GM21528 (cell line): Measurements from ENCODE around the gene KCNJ15.

Experiments used
- ATAC-seq: cut with Tn5 transposase; IDR thresholded peaks from one replicate; pipeline ENCODE4 v1.9.1; 2021; ENCODE audit warnings: mild to moderate bottlenecking, moderate library complexity; ENCODE audit not compliant: unreplicated experiment, low FRiP score

Gene KCNJ15

DNA sequence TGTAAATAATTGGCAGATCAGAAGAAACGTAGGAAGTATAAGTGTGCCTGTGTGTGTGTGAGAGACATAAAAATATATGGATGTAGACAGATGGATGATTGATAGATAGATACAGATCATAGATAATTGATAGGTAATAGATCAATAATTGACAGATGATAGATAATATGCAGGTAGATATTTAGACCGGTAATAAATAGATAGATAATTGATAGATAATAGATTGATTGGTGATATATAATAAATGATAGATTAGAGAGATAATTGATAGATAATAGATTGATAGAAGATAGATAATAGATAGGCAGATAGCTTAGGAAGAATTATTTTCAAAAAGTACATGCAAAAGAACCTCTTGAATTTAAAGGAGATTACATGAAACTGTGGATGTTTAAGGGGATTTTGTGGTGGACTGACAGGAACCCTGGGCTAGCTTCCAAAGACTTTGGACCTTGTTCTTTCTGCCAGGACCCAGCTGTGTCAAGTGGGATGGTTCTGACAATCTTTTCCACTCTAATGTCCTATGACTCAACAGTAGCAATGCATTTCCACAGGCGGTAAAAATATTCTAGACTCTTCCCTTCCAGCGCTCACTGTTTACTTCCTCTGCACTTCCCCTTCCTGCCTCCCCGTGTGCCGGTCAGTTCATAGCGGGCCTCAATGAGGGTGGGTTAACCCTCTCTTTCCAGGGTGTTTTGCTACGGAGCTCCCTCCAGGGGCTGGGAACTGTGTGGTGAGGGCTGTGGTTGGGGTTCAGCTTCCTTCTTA lies 39.4 kb downstream of the KCNJ15 start:
- ATAC-seq = no peak

GRCh38 chr21:38297194-38297631 lies 40.4 kb downstream of the KCNJ15 start:
- ATAC-seq = no peak

- no peak for ATAC-seq
Observed at GRCh38 chr21:38297871-38298270, 41.1 kb downstream of the KCNJ15 start.

DNA sequence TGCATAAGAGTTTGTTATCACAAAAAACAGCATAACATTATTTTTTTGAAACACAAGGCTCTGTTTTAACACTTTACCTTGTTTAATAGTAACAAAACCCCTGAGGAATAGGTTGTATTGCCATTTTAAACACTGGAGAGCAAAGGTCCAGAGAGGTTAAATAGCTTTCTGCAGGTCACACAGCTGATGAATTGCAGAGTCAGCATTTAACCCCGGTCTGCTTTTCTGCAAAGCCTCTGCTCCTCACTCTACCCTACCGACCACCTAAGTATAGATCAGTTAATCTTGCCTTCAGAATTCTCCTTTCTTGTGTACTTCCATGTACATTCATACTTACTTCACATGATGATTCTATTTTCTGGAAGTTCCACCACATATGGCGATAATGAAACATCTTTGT lies 42.0 kb downstream of the KCNJ15 start:
- ATAC-seq = no peak

GRCh38 chr21:38299671-38300070 lies 42.9 kb downstream of the KCNJ15 start:
- no peak for ATAC-seq

GRCh38 chr21:38300141-38300578 lies 43.4 kb downstream of the KCNJ15 start:
- ATAC-seq = no peak

- ATAC-seq = no peak
Observed at GRCh38 chr21:38301321-38302214, 44.8 kb downstream of the KCNJ15 start.

DNA sequence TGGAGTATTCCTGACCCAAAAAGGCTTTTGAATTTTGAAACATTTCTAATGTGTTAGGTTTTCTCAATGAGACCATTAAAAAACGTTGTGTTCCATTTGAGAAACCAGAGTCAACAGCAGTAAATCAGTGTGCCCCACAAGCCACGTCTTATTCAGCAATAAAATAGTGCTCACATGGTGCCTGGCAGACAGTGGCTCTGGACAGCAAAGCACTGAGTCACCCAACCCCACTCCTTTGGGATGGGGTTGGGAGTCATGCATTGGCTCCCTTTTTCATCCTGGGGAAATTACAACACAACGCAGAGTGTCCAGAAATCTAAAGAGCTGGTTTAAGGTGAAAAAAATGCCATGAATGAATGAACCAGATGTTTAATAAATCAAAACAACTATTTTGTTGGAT lies 46.5 kb downstream of the KCNJ15 start:
- no peak for ATAC-seq

GRCh38 chr21:38306433-38307141 lies 49.8 kb downstream of the KCNJ15 start:
- ATAC-seq = no peak

GRCh38 chr21:38307771-38308531 lies 51.2 kb downstream of the KCNJ15 start:
- no peak for ATAC-seq

GRCh38 chr21:38308532-38309119 lies 51.8 kb downstream of the KCNJ15 start:
- ATAC-seq = no peak

DNA sequence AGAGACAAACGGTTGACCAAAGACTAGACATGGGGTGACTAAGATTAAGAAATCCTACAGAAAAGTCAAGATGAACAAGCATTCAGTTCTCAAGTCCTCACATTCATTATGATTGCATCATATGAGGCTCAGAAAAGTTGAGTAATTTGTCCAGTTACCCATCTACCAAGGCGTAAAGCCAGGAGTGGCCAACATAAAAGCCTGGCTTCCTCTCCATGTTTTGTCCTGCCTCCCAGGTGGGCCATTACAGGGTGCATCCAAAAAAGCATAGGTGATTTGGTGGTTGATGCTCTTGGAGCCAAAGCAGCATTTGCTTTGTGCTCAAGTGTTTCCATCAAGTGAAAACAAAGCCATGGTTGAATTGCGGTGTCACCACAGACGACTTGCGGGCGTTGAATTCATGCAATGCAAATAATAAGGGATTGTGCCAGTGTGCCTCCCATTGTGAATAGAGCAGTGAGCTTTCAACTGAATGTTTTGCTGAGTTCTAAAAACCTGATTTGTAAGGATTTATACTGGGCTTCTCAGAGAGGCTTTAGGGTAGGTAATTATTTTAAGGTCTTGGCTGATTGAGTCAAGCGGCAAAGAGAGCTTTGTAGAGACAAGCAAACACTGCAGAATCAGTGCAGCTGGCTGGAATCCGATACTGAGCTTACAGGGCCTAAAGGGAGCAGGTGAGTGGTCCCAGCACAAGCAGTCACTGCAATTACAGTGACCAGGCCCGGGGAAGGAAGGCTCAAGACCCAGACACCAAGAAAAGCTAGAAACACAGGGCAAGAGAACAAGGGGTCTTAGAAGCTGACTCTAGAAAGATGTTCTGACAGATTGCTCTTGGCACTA lies 54.1 kb downstream of the KCNJ15 start:
- ATAC-seq = no peak

DNA sequence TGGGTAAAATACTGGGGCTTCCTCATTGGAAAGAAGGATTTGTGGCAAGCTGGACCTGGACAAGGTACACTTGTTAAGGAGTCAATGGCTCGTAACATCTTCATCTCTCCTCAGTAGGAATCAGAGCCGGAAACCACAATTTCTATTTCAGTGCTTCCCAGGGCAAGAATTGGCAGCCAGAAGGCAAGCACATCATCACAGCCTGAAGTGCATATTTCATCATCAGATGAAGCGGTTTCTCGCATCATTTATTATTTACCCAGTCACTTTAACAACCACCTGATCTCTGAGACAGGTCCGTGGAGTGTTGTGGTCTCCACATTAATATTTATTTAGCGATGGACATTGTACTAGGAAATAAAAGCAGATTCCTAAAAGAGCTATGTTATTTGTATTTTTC lies 55.0 kb downstream of the KCNJ15 start:
- no peak for ATAC-seq

DNA sequence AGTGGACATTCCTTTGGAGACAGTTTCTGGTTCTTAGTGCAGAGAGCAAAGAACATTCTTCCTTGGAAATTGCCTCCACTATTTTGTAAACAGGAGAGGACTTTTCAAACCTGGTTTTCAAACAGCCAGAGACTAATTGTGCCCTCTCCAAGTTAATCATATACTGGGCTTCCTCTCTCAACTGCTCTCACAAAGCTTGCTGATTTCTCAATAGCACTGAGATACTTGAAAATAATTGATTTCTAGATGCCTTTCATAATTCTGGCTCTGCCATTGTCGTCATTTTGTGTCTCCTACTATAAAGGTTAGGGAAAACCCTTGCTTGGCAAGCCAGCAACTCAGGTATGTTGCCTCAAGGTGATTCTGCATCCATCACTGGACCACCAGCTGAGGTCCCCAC lies 56.0 kb downstream of the KCNJ15 start:
- ATAC-seq = no peak

DNA sequence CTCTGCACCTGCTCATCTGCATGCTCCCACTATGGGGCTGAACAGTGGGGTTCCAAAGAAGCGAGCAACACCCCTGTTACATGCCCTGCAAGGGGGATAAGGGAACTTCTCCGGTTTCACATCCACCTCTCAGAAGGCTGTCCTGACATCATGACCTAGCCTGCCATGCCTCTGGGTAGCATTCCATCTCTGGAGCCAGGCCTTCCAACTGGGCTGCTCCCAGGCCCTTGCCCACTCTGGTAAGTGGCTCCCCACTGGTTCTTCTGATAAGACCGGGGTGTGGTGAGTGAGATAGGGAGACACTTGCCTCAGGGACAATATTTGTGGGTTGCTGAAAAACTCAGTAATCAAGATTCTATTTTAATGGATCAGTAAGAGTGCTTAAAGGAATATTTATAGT lies 57.8 kb downstream of the KCNJ15 start:
- no peak for ATAC-seq

DNA sequence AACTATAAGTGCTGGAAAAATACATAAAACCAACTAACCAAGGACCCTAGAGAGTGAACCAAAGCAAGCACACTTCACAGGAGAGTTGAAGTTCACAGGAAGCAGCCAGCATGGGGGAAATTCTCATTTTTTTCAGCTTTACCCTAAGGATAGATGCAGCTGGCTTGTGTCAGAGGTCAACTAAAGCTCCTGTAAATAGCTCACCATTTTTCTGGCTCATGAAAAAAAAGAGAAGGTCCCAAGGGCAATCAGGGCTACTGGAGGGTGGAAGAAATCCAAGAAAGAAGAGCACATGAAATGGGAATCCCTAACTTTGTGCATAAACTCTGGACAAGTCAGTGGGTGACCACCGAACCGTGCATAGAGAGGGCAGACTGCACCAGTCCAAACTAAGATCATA lies 58.3 kb downstream of the KCNJ15 start:
- ATAC-seq = no peak

- ATAC-seq = no peak
Observed at GRCh38 chr21:38319781-38320180, 63.0 kb downstream of the KCNJ15 start.

DNA sequence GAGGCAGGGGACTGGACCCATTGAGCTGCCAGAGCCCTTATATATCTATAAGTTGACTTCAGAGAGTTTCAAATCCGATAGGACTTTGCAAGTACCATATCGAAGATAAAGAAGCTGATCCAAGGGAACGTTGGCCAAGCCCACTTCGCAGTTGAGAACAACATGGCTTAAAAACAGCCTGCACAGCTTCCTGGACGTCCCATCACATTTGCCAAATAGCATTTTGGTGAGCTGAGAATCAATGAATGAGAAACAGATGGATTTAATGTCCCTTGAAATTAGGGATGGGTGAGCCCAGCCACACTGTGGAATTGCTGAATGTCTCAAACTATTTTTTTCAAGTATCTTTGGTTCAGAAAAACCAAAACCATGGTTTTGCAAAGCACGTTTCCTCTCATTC lies 64.8 kb downstream of the KCNJ15 start:
- no peak for ATAC-seq

DNA sequence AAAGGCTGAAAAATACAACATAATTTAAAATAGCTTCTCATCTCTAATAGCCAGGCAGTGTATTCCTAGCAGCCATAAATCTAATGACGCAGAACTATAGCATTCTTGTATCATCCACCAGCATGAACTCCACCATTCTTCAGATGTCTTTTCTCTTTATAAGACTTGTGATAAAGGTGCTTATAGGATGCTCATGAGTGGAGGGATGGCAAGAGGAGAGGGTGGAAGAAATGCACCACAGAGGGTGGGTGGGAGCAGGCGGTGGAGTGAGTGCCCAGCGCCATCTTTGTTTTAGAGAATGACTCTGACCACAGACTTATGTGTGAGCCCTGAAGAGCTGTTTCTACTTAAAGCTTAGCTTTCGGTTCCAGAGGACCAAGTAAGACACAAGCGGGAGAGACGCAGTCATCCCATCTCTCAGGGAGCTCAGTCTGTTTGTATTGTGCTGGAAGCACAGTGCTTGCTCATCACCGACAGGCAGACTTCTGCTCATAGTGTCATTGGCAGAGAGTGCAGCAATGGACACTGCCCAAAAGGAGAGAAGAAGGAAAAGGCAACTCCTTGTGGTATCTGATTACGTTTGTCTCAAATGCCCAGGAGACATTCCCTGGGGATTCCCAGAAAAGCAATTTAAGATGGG lies 65.6 kb downstream of the KCNJ15 start:
- ATAC-seq = no peak
